Right lobe of liver (tissue), 4 donors: Measurements from ENCODE around the gene SEPSECS.

Experiments used
- CTCF ChIP-seq, 4 donors: fragments of 200-600 bp in 3 of 4; fragments of 450-650 bp in 1 of 4; IDR thresholded peaks; one replicate each; pipeline versions ENCODE4 v1.5.1 to v1.8.0; 2016 to 2022; ENCODE audit warnings: antibody characterized with exemption in 4 of 4, mild to moderate bottlenecking in 2 of 4
- POLR2A ChIP-seq: fragments of 450-650 bp; IDR thresholded peaks from one replicate; pipeline ENCODE4 v1.6.1; 2017; ENCODE audit warnings: antibody characterized with exemption, mild to moderate bottlenecking
- donor health status: DM: no; HTN: no; CAD: no.
- donor health status: DM: no; HTN: no; CAD: no.
- donor health status: DM: no; HTN: yes; CAD: no.

- no peak for TF ChIP-seq CTCF (IDR thresholded peaks at IDR 0.05)
- no peak for TF ChIP-seq POLR2A
Measured at GRCh38 chr4:25096981-25097443, 63.2 kb downstream of the SEPSECS start.
